GM13976 (cell line): ENCODE measurements around the gene SHB.
A peak's percentile ranks its signal among the peaks of the same experiment; 100 is the strongest.

Experiments
- DNase-seq: peaks from one replicate; pipeline ENCODE4 v3.0.0; 2012; ENCODE audit warnings: low spot score
- in situ Hi-C: fragments of 300-500 bp; cut with MboI; formaldehyde crosslinking; loops from one replicate; pipeline ENCODE4 v1.12.0; 2022; ENCODE audit warnings: low sequenced_read_pairs, mixed read lengths, inconsistent platforms; ENCODE audit not compliant: unreplicated experiment
- TF ChIP-seq, protein P1 (sequence below): IDR thresholded peaks from 2 replicates; pipeline ENCODE4 v1.5.1; 2012; ENCODE audit warnings: borderline replicate concordance, mild to moderate bottlenecking; ENCODE audit not compliant: insufficient read depth; ENCODE audit errors: extremely low read depth, missing control alignments, control extremely low read depth

Gene SHB

GRCh38 chr9:37998881-37999587 lies 70.0 kb downstream of the SHB start:
- in situ Hi-C loops: no loop called here
- TF ChIP-seq, protein P1, sequence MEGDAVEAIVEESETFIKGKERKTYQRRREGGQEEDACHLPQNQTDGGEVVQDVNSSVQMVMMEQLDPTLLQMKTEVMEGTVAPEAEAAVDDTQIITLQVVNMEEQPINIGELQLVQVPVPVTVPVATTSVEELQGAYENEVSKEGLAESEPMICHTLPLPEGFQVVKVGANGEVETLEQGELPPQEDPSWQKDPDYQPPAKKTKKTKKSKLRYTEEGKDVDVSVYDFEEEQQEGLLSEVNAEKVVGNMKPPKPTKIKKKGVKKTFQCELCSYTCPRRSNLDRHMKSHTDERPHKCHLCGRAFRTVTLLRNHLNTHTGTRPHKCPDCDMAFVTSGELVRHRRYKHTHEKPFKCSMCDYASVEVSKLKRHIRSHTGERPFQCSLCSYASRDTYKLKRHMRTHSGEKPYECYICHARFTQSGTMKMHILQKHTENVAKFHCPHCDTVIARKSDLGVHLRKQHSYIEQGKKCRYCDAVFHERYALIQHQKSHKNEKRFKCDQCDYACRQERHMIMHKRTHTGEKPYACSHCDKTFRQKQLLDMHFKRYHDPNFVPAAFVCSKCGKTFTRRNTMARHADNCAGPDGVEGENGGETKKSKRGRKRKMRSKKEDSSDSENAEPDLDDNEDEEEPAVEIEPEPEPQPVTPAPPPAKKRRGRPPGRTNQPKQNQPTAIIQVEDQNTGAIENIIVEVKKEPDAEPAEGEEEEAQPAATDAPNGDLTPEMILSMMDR: no peak

DNA sequence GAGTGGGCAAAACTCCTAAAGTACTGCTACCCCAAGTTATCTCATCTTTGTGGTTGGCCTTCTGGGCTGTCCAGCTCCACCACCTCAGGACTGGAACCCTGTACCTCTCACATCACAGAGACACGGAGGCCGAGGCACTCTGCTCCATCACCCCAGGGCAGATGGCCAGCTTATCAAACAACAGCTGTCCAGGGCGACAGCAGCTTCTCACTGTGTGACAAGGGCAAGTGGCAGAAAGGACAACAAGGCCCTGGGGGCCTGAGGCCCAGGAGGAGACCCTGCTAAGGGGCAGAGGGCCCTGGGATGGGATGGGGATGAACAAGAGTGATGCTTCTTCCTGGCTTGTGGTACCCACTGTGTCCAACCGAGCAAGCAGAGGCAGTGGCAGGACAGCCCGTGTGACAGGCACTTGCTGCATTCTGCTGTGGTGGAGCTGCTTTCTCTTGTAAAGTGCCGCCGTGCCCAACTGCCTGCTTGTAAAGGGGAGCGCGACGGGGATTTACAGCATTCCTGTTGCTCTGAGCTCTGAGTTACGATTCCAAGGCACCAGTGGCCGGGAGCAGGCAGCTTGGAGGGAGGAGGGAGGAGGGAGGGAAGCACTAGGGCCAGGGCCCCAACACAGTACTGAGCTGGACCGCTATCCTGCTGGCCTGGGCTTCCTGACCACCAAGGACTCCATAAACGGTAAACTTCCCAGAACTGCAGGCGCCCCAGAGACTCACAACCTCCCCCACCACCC lies 71.2 kb downstream of the SHB start:
- DNase-seq: no peak
- TF ChIP-seq, protein P1: no peak

More at GRCh38 chr9:37998881-37999587, 70.0 kb downstream of the SHB start:
- no peak for DNase-seq

GRCh38 chr9:37996819-37997217 lies 72.2 kb downstream of the SHB start:
- in situ Hi-C loops: no loop called here
- no peak for DNase-seq
- TF ChIP-seq, protein P1: no peak

More for the DNA sequence above, 71.2 kb downstream of the SHB start:
- in situ Hi-C loops: no loop called here

- TF ChIP-seq, protein P1: no peak
- in situ Hi-C loops: no loop called here
- no peak for DNase-seq
These were observed 72.8 kb downstream of the SHB start for GRCh38 chr9:37995961-37996818.

- TF ChIP-seq, protein P1: no peak
- in situ Hi-C loops: no loop called here
- DNase-seq: no peak
These were observed 73.7 kb downstream of the SHB start for GRCh38 chr9:37995348-37995737.

GRCh38 chr9:37994639-37995347 lies 74.2 kb downstream of the SHB start:
- peak; percentile 61 for DNase-seq
- in situ Hi-C loops: no loop called here
- TF ChIP-seq, protein P1: no peak
